ENCODE data around the gene DPP9. TPM values are rescaled to one million over a fixed set of nuclear protein-coding genes. Genes with fewer than 3 reads are reported as not detected.
"Not testable (repeated sequence)": the region's sequence is repeated elsewhere in the genome, so short reads cannot be mapped to it uniquely, and the experiment has no call there.

Gene DPP9
- polyA plus RNA-seq, 4 donors: 37.1 to 59.5 (median 43.3) TPM

DNA sequence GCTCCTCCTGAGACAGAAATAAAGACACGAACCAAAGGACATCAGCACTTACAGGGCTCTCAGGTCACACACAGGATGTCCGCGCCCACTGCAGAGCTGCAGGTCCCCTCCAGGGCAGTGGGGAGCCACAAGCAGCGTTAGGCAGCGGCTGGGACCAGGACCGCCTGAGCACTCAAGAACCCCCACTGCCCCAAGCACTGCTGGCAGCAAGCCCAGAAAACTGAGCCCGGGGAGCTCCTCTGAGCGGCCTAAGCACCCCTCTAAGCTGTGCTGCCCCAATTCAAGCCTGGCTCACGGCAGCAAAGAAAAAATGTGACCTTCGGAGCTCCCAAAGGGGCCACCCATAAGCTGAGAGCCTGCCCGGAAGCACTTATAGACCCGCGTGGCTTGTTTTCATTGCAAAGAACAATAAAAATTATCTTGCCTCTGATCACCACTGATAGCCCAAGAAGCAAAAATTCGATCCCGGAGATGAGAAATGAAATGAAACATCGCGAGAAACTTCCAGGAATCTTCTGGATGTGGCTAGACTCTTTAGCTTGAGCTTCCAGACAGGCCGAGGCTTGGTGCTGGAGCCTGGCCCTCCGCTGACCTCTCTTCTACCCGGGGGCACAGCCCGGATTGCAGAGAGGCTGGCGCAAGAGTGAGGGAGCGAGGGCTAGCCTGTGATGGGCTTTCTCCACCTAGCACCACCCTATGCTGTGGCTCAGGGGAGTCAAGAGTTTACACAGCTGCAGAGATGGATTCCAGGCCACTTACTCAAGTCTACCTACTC, 6.3 kb downstream of the DPP9 start:
- DNase-seq (peak in 1 of 2 donors; percentile 64), FAIRE-seq (no peak)
- WGBS, 3 donors: 56 to 67% (median 66%) methylated on average over 23 of the region's 23 CpGs
- peak overlapping the region in 1 of 3 donors; percentile 13 for H3K4me3 ChIP-seq (ENCODE audit: low read depth in 1 of 3, low read length in 3 of 3)
- H3K9me3 ChIP-seq (ENCODE audit: control insufficient read depth in 2 of 2, insufficient read depth in 1 of 2, low read depth in 1 of 2, low read length in 1 of 2): no peaks in the 10 kb centered on the region
- peak overlapping the region in 1 of 3 donors; percentile 72 for H3K27ac ChIP-seq (ENCODE audit: low read depth in 1 of 3, low read length in 2 of 3)
- peaks cover 2 to 96% (median 34%) of the 10 kb centered on the region in 3 donors for H3K36me3 ChIP-seq (ENCODE audit: control insufficient read depth in 3 of 3, insufficient read depth in 2 of 3, low read depth in 1 of 3, low read length in 3 of 3)
- H3K27me3 ChIP-seq (ENCODE audit: control insufficient read depth in 3 of 3, insufficient read depth in 3 of 3, low read length in 3 of 3): no peaks in the 10 kb centered on the region
- H3K4me1 ChIP-seq (ENCODE audit: control insufficient read depth in 3 of 3, insufficient read depth in 2 of 3, low read depth in 1 of 3, low read length in 2 of 3): peaks cover 0 to 29% (median 1%) of the 10 kb centered on the region in 3 donors

- H3K4me3 ChIP-seq (ENCODE audit: low read depth in 1 of 3, low read length in 3 of 3): no peak overlapping the region
- DNase-seq (no peak), FAIRE-seq (no peak)
- no peaks in the 10 kb centered on the region for H3K27me3 ChIP-seq (ENCODE audit: control insufficient read depth in 3 of 3, insufficient read depth in 3 of 3, low read length in 3 of 3)
- peaks cover 0 to 21% (median 0%) of the 10 kb centered on the region in 3 donors for H3K4me1 ChIP-seq (ENCODE audit: control insufficient read depth in 3 of 3, insufficient read depth in 2 of 3, low read depth in 1 of 3, low read length in 2 of 3)
- H3K27ac ChIP-seq (ENCODE audit: low read depth in 1 of 3, low read length in 2 of 3): no peak overlapping the region
- 87 to 89% (median 88%) methylated on average over 28 of the region's 28 CpGs for WGBS, 3 donors
- H3K9me3 ChIP-seq (ENCODE audit: control insufficient read depth in 2 of 2, insufficient read depth in 1 of 2, low read depth in 1 of 2, low read length in 1 of 2): peaks cover 0 to 3% of the 10 kb centered on the region in 2 donors
- peaks cover 2 to 95% (median 38%) of the 10 kb centered on the region in 3 donors for H3K36me3 ChIP-seq (ENCODE audit: control insufficient read depth in 3 of 3, insufficient read depth in 2 of 3, low read depth in 1 of 3, low read length in 3 of 3)
These were observed 8.0 kb downstream of the DPP9 start for GRCh38 chr19:4715529-4716221.

- peaks cover 0 to 21% (median 0%) of the 10 kb centered on the region in 3 donors for H3K4me1 ChIP-seq (ENCODE audit: control insufficient read depth in 3 of 3, insufficient read depth in 2 of 3, low read depth in 1 of 3, low read length in 2 of 3)
- DNase-seq; H3K9me3 ChIP-seq (ENCODE audit: control insufficient read depth in 2 of 2, insufficient read depth in 1 of 2, low read depth in 1 of 2, low read length in 1 of 2); FAIRE-seq; H3K27ac ChIP-seq (ENCODE audit: low read depth in 1 of 3, low read length in 2 of 3); H3K4me3 ChIP-seq (ENCODE audit: low read depth in 1 of 3, low read length in 3 of 3); H3K27me3 ChIP-seq (ENCODE audit: control insufficient read depth in 3 of 3, insufficient read depth in 3 of 3, low read length in 3 of 3): not testable (repeated sequence)
- 81 to 92% (median 89%) methylated on average over 6 of the region's 6 CpGs for WGBS, 3 donors
- peaks cover 2 to 95% (median 40%) of the 10 kb centered on the region in 3 donors for H3K36me3 ChIP-seq (ENCODE audit: control insufficient read depth in 3 of 3, insufficient read depth in 2 of 3, low read depth in 1 of 3, low read length in 3 of 3)
These were observed 8.5 kb downstream of the DPP9 start for GRCh38 chr19:4715178-4715528.

- 92 to 95% (median 93%) methylated on average over 17 to 27 of the region's 27 CpGs for WGBS, 3 donors
- Histone ChIP-seq H3K27ac (ENCODE audit: low read depth in 1 of 3, low read length in 2 of 3) (peak overlapping the region in 2 of 3 donors; percentile 2 to 38), H3K36me3 (ENCODE audit: control insufficient read depth in 3 of 3, insufficient read depth in 2 of 3, low read depth in 1 of 3, low read length in 3 of 3) (peaks cover 2 to 95% (median 38%) of the 10 kb centered on the region in 3 donors), H3K9me3 (ENCODE audit: control insufficient read depth in 2 of 2, insufficient read depth in 1 of 2, low read depth in 1 of 2, low read length in 1 of 2) (peaks cover 0 to 3% of the 10 kb centered on the region in 2 donors), H3K4me3 (ENCODE audit: low read depth in 1 of 3, low read length in 3 of 3) (no peak overlapping the region), H3K4me1 (ENCODE audit: control insufficient read depth in 3 of 3, insufficient read depth in 2 of 3, low read depth in 1 of 3, low read length in 2 of 3) (peaks cover 0 to 21% (median 0%) of the 10 kb centered on the region in 3 donors), H3K27me3 (ENCODE audit: control insufficient read depth in 3 of 3, insufficient read depth in 3 of 3, low read length in 3 of 3) (no peaks in the 10 kb centered on the region)
- DNase-seq: no peak
- FAIRE-seq: no peak
These were observed 9.6 kb downstream of the DPP9 start for GRCh38 chr19:4714016-4714415.

GRCh38 chr19:4713384-4713951, 10.2 kb downstream of the DPP9 start:
- Histone ChIP-seq H3K27ac (ENCODE audit: low read depth in 1 of 3, low read length in 2 of 3) (peak overlapping the region in 2 of 3 donors; percentile 38 to 53), H3K36me3 (ENCODE audit: control insufficient read depth in 3 of 3, insufficient read depth in 2 of 3, low read depth in 1 of 3, low read length in 3 of 3) (peaks cover 2 to 93% (median 36%) of the 10 kb centered on the region in 3 donors), H3K4me3 (ENCODE audit: low read depth in 1 of 3, low read length in 3 of 3) (no peak overlapping the region), H3K9me3 (ENCODE audit: control insufficient read depth in 2 of 2, insufficient read depth in 1 of 2, low read depth in 1 of 2, low read length in 1 of 2) (peaks cover 0 to 3% of the 10 kb centered on the region in 2 donors), H3K27me3 (ENCODE audit: control insufficient read depth in 3 of 3, insufficient read depth in 3 of 3, low read length in 3 of 3) (no peaks in the 10 kb centered on the region), H3K4me1 (ENCODE audit: control insufficient read depth in 3 of 3, insufficient read depth in 2 of 3, low read depth in 1 of 3, low read length in 2 of 3) (peaks cover 0 to 19% (median 0%) of the 10 kb centered on the region in 3 donors)
- WGBS, 3 donors: 47 to 78% (median 53%) methylated on average over 32 of the region's 32 CpGs
- FAIRE-seq (no peak), DNase-seq (peak; percentile 41 to 86)

- FAIRE-seq: no peak
- Histone ChIP-seq H3K9me3 (ENCODE audit: control insufficient read depth in 2 of 2, insufficient read depth in 1 of 2, low read depth in 1 of 2, low read length in 1 of 2) (peaks cover 0 to 3% of the 10 kb centered on the region in 2 donors), H3K4me1 (ENCODE audit: control insufficient read depth in 3 of 3, insufficient read depth in 2 of 3, low read depth in 1 of 3, low read length in 2 of 3) (peaks cover 0 to 12% (median 0%) of the 10 kb centered on the region in 3 donors), H3K27me3 (ENCODE audit: control insufficient read depth in 3 of 3, insufficient read depth in 3 of 3, low read length in 3 of 3) (no peaks in the 10 kb centered on the region), H3K36me3 (ENCODE audit: control insufficient read depth in 3 of 3, insufficient read depth in 2 of 3, low read depth in 1 of 3, low read length in 3 of 3) (peaks cover 2 to 91% (median 30%) of the 10 kb centered on the region in 3 donors), H3K4me3 (ENCODE audit: low read depth in 1 of 3, low read length in 3 of 3) (no peak overlapping the region), H3K27ac (ENCODE audit: low read depth in 1 of 3, low read length in 2 of 3) (peak overlapping the region in 2 of 3 donors; percentile 4 to 53)
- 93 to 94% (median 93%) methylated on average over 14 of the region's 14 CpGs for WGBS, 3 donors
- DNase-seq: no peak
These were observed 10.9 kb downstream of the DPP9 start for GRCh38 chr19:4712771-4713170.

DNA sequence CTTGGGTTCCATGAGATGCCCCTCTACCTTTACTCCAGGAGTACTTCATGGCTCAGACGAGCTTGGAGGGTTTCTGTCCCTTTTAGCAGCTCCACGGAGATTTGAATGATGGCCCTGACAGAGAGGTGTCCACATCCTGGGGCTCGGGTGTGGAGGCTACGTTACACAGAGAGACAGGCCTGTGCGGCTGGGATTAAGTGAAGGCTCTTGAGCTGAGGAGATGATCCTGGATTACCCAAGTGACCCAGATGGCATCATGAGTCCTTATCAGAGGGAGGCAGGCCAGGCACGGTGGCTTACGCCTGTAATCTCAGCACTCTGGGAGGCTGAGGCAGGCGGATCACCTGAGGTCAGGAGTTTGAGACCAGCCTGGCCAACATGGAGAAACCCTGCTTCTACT, 12.4 kb downstream of the DPP9 start:
- H3K4me3 ChIP-seq (ENCODE audit: low read depth in 1 of 3, low read length in 3 of 3): no peak overlapping the region
- H3K9me3 ChIP-seq (ENCODE audit: control insufficient read depth in 2 of 2, insufficient read depth in 1 of 2, low read depth in 1 of 2, low read length in 1 of 2): peaks cover 0 to 3% of the 10 kb centered on the region in 2 donors
- no peak for DNase-seq
- H3K36me3 ChIP-seq (ENCODE audit: control insufficient read depth in 3 of 3, insufficient read depth in 2 of 3, low read depth in 1 of 3, low read length in 3 of 3): peaks cover 2 to 88% (median 28%) of the 10 kb centered on the region in 3 donors
- H3K27me3 ChIP-seq (ENCODE audit: control insufficient read depth in 3 of 3, insufficient read depth in 3 of 3, low read length in 3 of 3): no peaks in the 10 kb centered on the region
- H3K4me1 ChIP-seq (ENCODE audit: control insufficient read depth in 3 of 3, insufficient read depth in 2 of 3, low read depth in 1 of 3, low read length in 2 of 3): peaks cover 0 to 2% (median 0%) of the 10 kb centered on the region in 3 donors
- 89 to 93% (median 92%) methylated on average over 8 of the region's 8 CpGs for WGBS, 3 donors
- H3K27ac ChIP-seq (ENCODE audit: low read depth in 1 of 3, low read length in 2 of 3): no peak overlapping the region
- no peak for FAIRE-seq

- H3K27ac ChIP-seq (ENCODE audit: low read depth in 1 of 3, low read length in 2 of 3): no peak overlapping the region
These were observed 13.4 kb downstream of the DPP9 start for GRCh38 chr19:4710281-4710600.

More at GRCh38 chr19:4710281-4710600, 13.4 kb downstream of the DPP9 start:
- H3K27me3 ChIP-seq (ENCODE audit: control insufficient read depth in 3 of 3, insufficient read depth in 3 of 3, low read length in 3 of 3): no peaks in the 10 kb centered on the region
- H3K4me3 ChIP-seq (ENCODE audit: low read depth in 1 of 3, low read length in 3 of 3): no peak overlapping the region
- 93 to 95% (median 93%) methylated on average over 16 of the region's 16 CpGs for WGBS, 3 donors
- H3K4me1 ChIP-seq (ENCODE audit: control insufficient read depth in 3 of 3, insufficient read depth in 2 of 3, low read depth in 1 of 3, low read length in 2 of 3): peaks cover 0 to 11% (median 0%) of the 10 kb centered on the region in 3 donors
- H3K36me3 ChIP-seq (ENCODE audit: control insufficient read depth in 3 of 3, insufficient read depth in 2 of 3, low read depth in 1 of 3, low read length in 3 of 3): peaks cover 2 to 86% (median 27%) of the 10 kb centered on the region in 3 donors
- no peak for FAIRE-seq
- H3K9me3 ChIP-seq (ENCODE audit: control insufficient read depth in 2 of 2, insufficient read depth in 1 of 2, low read depth in 1 of 2, low read length in 1 of 2): peaks cover 0 to 3% of the 10 kb centered on the region in 2 donors
- no peak for DNase-seq
